ENCODE data around the gene C2orf92.

- TF ChIP-seq CTCF (IDR thresholded peaks at IDR 0.05; ENCODE audit: borderline replicate concordance, extremely low read depth, low read length, poor library complexity, severe bottlenecking) = no peak
- TF ChIP-seq EZH2 (IDR thresholded peaks at IDR 0.05; ENCODE audit: borderline replicate concordance, low read depth, low read length, severe bottlenecking) = no peak
These were observed 71.7 kb downstream of the C2orf92 start for GRCh38 chr2:97741251-97741650.

Measured in DND-41 (cell line).